GM12878 (cell line): ENCODE data around the gene KCNV2. TPM values are rescaled to one million over a fixed set of nuclear protein-coding genes. Genes with fewer than 3 reads are reported as not detected.

Experiments
- ETV6 ChIP-seq, 2 experiments: fragments of 450-650 bp in 1 of 2; IDR thresholded peaks in 1 of 2; conservative IDR thresholded peaks in 1 of 2; 2 replicates each; pipeline ENCODE4 v1.6.1; 2014; ENCODE audit warnings: antibody characterized with exemption in 1 of 2, borderline replicate concordance in 1 of 2, low read depth in 1 of 2, mild to moderate bottlenecking in 1 of 2, moderate library complexity in 1 of 2
- IRF3 ChIP-seq: fragments of 450-650 bp; IDR thresholded peaks from 2 replicates; pipeline ENCODE4 v1.6.1; 2014; ENCODE audit warnings: mild to moderate bottlenecking
- MTA2 ChIP-seq: fragments of 450-650 bp; IDR thresholded peaks from 2 replicates; pipeline ENCODE4 v1.6.1; 2016; ENCODE audit warnings: low read depth, mild to moderate bottlenecking, moderate library complexity
- POU2F2 ChIP-seq: IDR thresholded peaks from 3 replicates; pipeline ENCODE4 v1.6.1; 2011; ENCODE audit warnings: low read depth, mild to moderate bottlenecking, low read length, borderline replicate concordance
- PRDM15 ChIP-seq: fragments of 450-650 bp; formaldehyde crosslinking; IDR thresholded peaks from 2 replicates; pipeline ENCODE4 v1.4.0; 2020; ENCODE audit warnings: mild to moderate bottlenecking, moderate library complexity
- SPI1 ChIP-seq: IDR thresholded peaks from 2 replicates; pipeline ENCODE4 v1.6.1; 2011; ENCODE audit warnings: low read depth, mild to moderate bottlenecking, low read length, moderate library complexity, borderline replicate concordance; ENCODE audit not compliant: insufficient read depth
- TCF12 ChIP-seq: IDR thresholded peaks from 2 replicates; pipeline ENCODE4 v1.6.1; 2011; ENCODE audit warnings: low read depth, mild to moderate bottlenecking, low read length
- ZBTB40 ChIP-seq: fragments of 450-650 bp; IDR thresholded peaks from 2 replicates; pipeline ENCODE4 v1.6.1; 2016; ENCODE audit warnings: mild to moderate bottlenecking, moderate library complexity, borderline replicate concordance
- polyA plus RNA-seq, 11 experiments: library from polyadenylated mRNA; depleted of rRNA in 4 of 11; unstranded in 6 of 11; stranded (reverse) in 5 of 11; fragments of >200 nt; fragmentation: Nextera tagmentation in 4 of 11; fragmentation: Illumina TruSeq in 1 of 11; extraction: Ambion mirVana in 4 of 11; extraction: Trizol in 1 of 11; gene quantifications; 1 replicate in 1 of 11; 2 replicates in 10 of 11; pipeline versions ENCODE4 v1.2.1 to v1.2.3, GENCODE V29; 2011 to 2016; ENCODE audit warnings: inconsistent platforms in 2 of 11, missing spikeins in 2 of 11, low read depth in 1 of 11
- total RNA-seq, 4 experiments: library from RNA; depleted of rRNA in 3 of 4; stranded (reverse); fragments of >200 nt in 3 of 4; fragmentation: Illumina TruSeq in 1 of 4; extraction: Trizol in 1 of 4; gene quantifications; 2 replicates each; pipeline versions ENCODE4 v1.2.1 to v1.2.3, GENCODE V29; 2013 to 2021

KCNV2 gene
- total and polyA plus RNA-seq, 10 of the 15 experiments (the other 5 are each of a cell fraction or from before 2014, with no cell fraction given): 0.04 to 0.37 (median 0.09) TPM; not detected in 4

GRCh38 chr9:2697492-2697891, 19.8 kb upstream of the KCNV2 start (continued):
- TF ChIP-seq IRF3 (no peak), PRDM15 (no peak), TCF12 (0 out of 2 replicates have a peak, but pooled peaks have one; percentile 7), SPI1 (peak; percentile 86), ETV6 (conservative IDR thresholded peaks at IDR 0.05 in 1 of 2, IDR thresholded peaks at IDR 0.05 in 1 of 2; ENCODE audit: borderline replicate concordance in 1 of 2, low read depth in 1 of 2) (no peak), ZBTB40 (no peak), POU2F2 (peak; percentile 71; the same call in 1 of the 3 replicates), MTA2 (peak; percentile 44; the same call in 1 of the 2 replicates)
- TF ChIP-seq, all 136 proteins: peak for 17
